SU-DHL-6 (cell line): ENCODE measurements around the gene UBE2Q2.

Experiments
- H2AFZ ChIP-seq: fragments of 200-600 bp; sonication (generic); 2 replicates; pipeline ENCODE4 v1.6.1; 2014; ENCODE audit warnings: low read depth, mild to moderate bottlenecking, moderate library complexity, mixed read lengths, antibody characterized with exemption, low read length; ENCODE audit not compliant: severe bottlenecking
- H3F3A ChIP-seq: fragments of 200-600 bp; shearing (Covaris generic); 2 replicates; pipeline ENCODE4 v1.6.0; 2016; ENCODE audit warnings: antibody characterized with exemption, mild to moderate bottlenecking; ENCODE audit not compliant: insufficient read depth
- H3K27ac ChIP-seq: fragments of 200-600 bp; sonication (generic); 2 replicates; pipeline ENCODE4 v1.5.1; 2016; ENCODE audit warnings: low read depth, mild to moderate bottlenecking, low read length, moderate library complexity, mixed read lengths
- H3K27me3 ChIP-seq: fragments of 200-600 bp; sonication (generic), shearing (Covaris generic); 2 replicates; pipeline ENCODE4 v1.6.0; 2014; ENCODE audit warnings: mild to moderate bottlenecking, low read length
- H3K36me3 ChIP-seq: fragments of 200-600 bp; sonication (generic); 2 replicates; pipeline ENCODE4 v1.6.1; 2014; ENCODE audit warnings: mild to moderate bottlenecking, low read length, mixed read lengths
- H3K4me2 ChIP-seq: fragments of 300-600, 200-600 bp; shearing (Covaris generic), sonication (generic); 2 replicates; pipeline ENCODE4 v1.6.0; 2014; ENCODE audit warnings: low read length, low read depth, mild to moderate bottlenecking; ENCODE audit not compliant: poor library complexity, severe bottlenecking
- H3K4me3 ChIP-seq: fragments of 200-600 bp; sonication (generic); 2 replicates; pipeline ENCODE4 v1.5.1; 2014; ENCODE audit warnings: antibody characterized with exemption, low read length, mild to moderate bottlenecking, mixed read lengths; ENCODE audit not compliant: insufficient read depth, poor library complexity, severe bottlenecking
- H3K79me2 ChIP-seq: fragments of 200-600 bp; sonication (generic); 2 replicates; pipeline ENCODE4 v1.6.1; 2014; ENCODE audit warnings: mild to moderate bottlenecking, low read length, moderate library complexity; ENCODE audit not compliant: insufficient read depth
- H3K9ac ChIP-seq: fragments of 200-600 bp; sonication (generic); 2 replicates; pipeline ENCODE4 v1.7.0; 2014; ENCODE audit warnings: mild to moderate bottlenecking, low read length
- H3K9me2 ChIP-seq: fragments of 200-600 bp; sonication (generic); replicated peaks from 2 replicates; pipeline ENCODE4 v1.6.1; 2014; ENCODE audit warnings: low read length; ENCODE audit not compliant: insufficient read depth
- H3K9me3 ChIP-seq: fragments of 200-600 bp; sonication (generic); 2 replicates; pipeline ENCODE4 v1.6.1; 2014; ENCODE audit warnings: low read length, mixed read lengths; ENCODE audit not compliant: insufficient read depth
- H4K20me1 ChIP-seq: fragments of 200-600 bp; sonication (generic); 2 replicates; pipeline ENCODE4 v1.6.1; 2014; ENCODE audit warnings: low read depth, mild to moderate bottlenecking, antibody characterized with exemption, low read length, moderate library complexity, mixed read lengths
- CTCF ChIP-seq: fragments of 200-600 bp; sonication (generic); IDR thresholded peaks from one replicate; pipeline ENCODE4 v1.5.1; 2017; ENCODE audit warnings: antibody characterized with exemption, mild to moderate bottlenecking, low read length, moderate library complexity; ENCODE audit not compliant: insufficient read depth, poor library complexity, severe bottlenecking
- EZH2phosphoT487 ChIP-seq: fragments of 200-600 bp; sonication (generic), shearing (Covaris generic); conservative IDR thresholded peaks from 2 replicates; pipeline ENCODE4 v1.6.1; 2018; ENCODE audit warnings: mild to moderate bottlenecking, antibody characterized with exemption, low read length, moderate library complexity, mixed read lengths

The UBE2Q2 gene

GRCh38 chr15:75834021-75834420, 9.2 kb upstream of the UBE2Q2 start:
- Histone ChIP-seq H2AFZ (no peak overlapping the region), H3K36me3 (no peaks in the 10 kb centered on the region), H3K27me3 (no peaks in the 10 kb centered on the region), H3F3A (no peaks in the 10 kb centered on the region), H3K9ac (no peak overlapping the region), H3K4me2 (no peak overlapping the region), H3K27ac (no peak overlapping the region), H3K79me2 (no peaks in the 10 kb centered on the region), H3K4me3 (no peak overlapping the region), H3K9me3 (no peaks in the 10 kb centered on the region), H3K9me2 (no peaks in the 10 kb centered on the region), H4K20me1 (no peaks in the 10 kb centered on the region)
- TF ChIP-seq EZH2phosphoT487: no peak
- no peak for TF ChIP-seq CTCF

- Histone ChIP-seq H2AFZ (no peak overlapping the region), H3K4me2 (no peak overlapping the region)
Measured at GRCh38 chr15:75835990-75836958, 7.0 kb upstream of the UBE2Q2 start.

DNA sequence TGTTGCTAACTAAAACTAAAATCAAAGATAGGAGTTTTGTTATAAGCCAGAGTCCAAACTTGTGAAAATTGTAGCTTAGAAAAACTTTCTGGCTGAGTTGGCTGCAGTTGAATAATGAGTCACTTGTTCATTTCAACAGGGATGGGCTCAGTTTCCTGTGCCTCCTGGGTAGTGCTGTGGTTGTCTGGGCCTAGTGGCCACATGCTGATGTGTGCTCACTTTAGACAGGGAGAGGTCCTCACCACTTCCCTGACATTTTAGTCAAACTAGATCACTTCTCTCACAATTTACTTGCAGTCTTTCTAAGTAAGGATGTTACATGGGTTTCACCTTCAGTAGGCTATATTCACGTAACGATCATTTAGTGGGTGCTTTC, 6.3 kb upstream of the UBE2Q2 start:
- TF ChIP-seq CTCF: no peak
- no peak for TF ChIP-seq EZH2phosphoT487
- Histone ChIP-seq H3K36me3 (no peaks in the 10 kb centered on the region), H4K20me1 (no peaks in the 10 kb centered on the region), H3K79me2 (no peaks in the 10 kb centered on the region), H3K4me2 (no peak overlapping the region), H3K9ac (no peak overlapping the region), H3F3A (peaks cover 11% of the 10 kb centered on the region; the same call in 1 of the 2 replicates), H3K9me3 (no peaks in the 10 kb centered on the region), H3K9me2 (no peaks in the 10 kb centered on the region), H3K4me3 (no peak overlapping the region), H3K27ac (no peak overlapping the region), H3K27me3 (no peaks in the 10 kb centered on the region), H2AFZ (no peak overlapping the region)

More at GRCh38 chr15:75835990-75836958, 7.0 kb upstream of the UBE2Q2 start:
- Histone ChIP-seq H3K4me3 (no peak overlapping the region), H4K20me1 (no peaks in the 10 kb centered on the region), H3K36me3 (no peaks in the 10 kb centered on the region), H3K27ac (no peak overlapping the region), H3K27me3 (no peaks in the 10 kb centered on the region), H3K9me3 (no peaks in the 10 kb centered on the region), H3K79me2 (no peaks in the 10 kb centered on the region), H3K9ac (no peak overlapping the region), H3F3A (peaks cover 5% of the 10 kb centered on the region; the same call in 1 of the 2 replicates), H3K9me2 (no peaks in the 10 kb centered on the region)
- TF ChIP-seq EZH2phosphoT487: no peak
- TF ChIP-seq CTCF: no peak
